Naive B cell (primary cell): ENCODE data around the gene PARD6G. TPM values are rescaled to one million over a fixed set of nuclear protein-coding genes. Genes with fewer than 3 reads are reported as not detected.
A peak's percentile ranks its signal among the peaks of the same experiment; 100 is the strongest.

Experiments
- ATAC-seq, 2 donors: fragments of 150-1000 bp; cut with Tn5 transposase; 2 replicates each; pipeline ENCODE4 v1.10.0; 2021; ENCODE audit warnings: low read depth in 2 of 2, mild to moderate bottlenecking in 2 of 2, moderate library complexity in 2 of 2
- DNase-seq: peaks from one replicate; pipeline ENCODE4 v3.0.0; 2022
- H3K27ac Mint-ChIP-seq, 6 donors: one replicate each; pipeline ENCODE4 v1.8.0; 2020 to 2022; ENCODE audit warnings: mild to moderate bottlenecking in 6 of 6, mixed read lengths in 6 of 6, moderate library complexity in 5 of 6, inconsistent platforms in 2 of 6
- H3K27me3 Mint-ChIP-seq, 3 donors: one replicate each; pipeline ENCODE4 v1.8.0; 2021 to 2022; ENCODE audit warnings: mixed read lengths in 3 of 3, mild to moderate bottlenecking in 1 of 3
- H3K36me3 Mint-ChIP-seq, 2 donors: one replicate each; pipeline ENCODE4 v1.8.0; 2020 to 2022; ENCODE audit warnings: mixed read lengths in 2 of 2, inconsistent platforms in 1 of 2, mild to moderate bottlenecking in 1 of 2
- H3K4me1 Mint-ChIP-seq, 3 donors: one replicate each; pipeline ENCODE4 v1.8.0; 2020 to 2022; ENCODE audit warnings: mixed read lengths in 3 of 3, inconsistent platforms in 1 of 3, mild to moderate bottlenecking in 1 of 3, moderate library complexity in 1 of 3
- H3K4me3 Mint-ChIP-seq, 8 donors: one replicate each; pipeline ENCODE4 v1.8.0; 2020 to 2022; ENCODE audit warnings: mild to moderate bottlenecking in 8 of 8, mixed read lengths in 8 of 8, moderate library complexity in 8 of 8, inconsistent platforms in 2 of 8
- H3K9me3 Mint-ChIP-seq, 7 donors: one replicate each; pipeline ENCODE4 v1.8.0; 2020 to 2022; ENCODE audit warnings: mixed read lengths in 7 of 7, mild to moderate bottlenecking in 5 of 7, inconsistent platforms in 2 of 7, moderate library complexity in 1 of 7
- polyA plus RNA-seq, 6 donors: library from polyadenylated mRNA; unstranded; fragments of 300-500 nt; fragmentation: Illumina TruSeq; gene quantifications; one replicate each; pipeline ENCODE4 v1.2.3, GENCODE V29; 2021; ENCODE audit warnings: low read depth in 6 of 6

Gene PARD6G
- polyA plus RNA-seq, 6 donors from 2014 or later, result not detected

DNA sequence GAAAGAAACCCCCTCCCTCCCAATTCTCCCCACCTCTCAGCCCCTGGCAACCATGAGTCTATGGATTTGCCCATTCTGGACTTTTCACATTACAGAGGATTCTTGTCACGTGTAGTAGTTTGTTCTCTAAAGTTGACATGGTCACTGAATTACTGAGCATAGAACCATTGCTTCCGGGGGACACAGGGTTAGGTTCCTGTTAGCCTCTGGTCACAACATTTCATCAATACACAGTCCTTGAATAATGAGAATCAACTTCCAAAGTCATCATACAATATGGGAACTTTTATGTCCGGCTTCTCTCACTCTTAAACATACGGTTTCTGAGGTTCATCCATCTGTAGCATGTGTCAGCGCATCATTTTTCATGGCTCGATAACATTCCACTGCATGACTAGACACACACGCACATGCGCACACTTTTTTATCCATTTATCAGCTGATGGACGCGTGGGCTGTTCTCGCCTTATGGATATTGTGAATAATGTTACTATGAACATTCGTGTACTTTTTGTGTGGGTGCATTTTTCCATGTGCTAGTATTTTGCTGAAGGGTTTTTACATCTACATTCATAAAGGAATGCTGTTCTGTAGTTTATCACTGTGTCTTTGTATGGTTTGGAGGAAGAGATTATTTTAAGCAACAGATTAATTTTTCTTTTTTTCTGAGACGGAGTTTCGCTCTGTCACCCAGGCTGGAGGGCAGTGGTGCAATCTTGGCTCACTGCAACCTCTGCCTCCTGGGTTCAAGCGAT, 48.1 kb downstream of the PARD6G start:
- Mint-ChIP-seq H3K27ac (no peak overlapping the region), H3K4me1 (no peaks in the 10 kb centered on the region), H3K27me3 (peaks cover 18 to 52% (median 42%) of the 10 kb centered on the region in 3 donors), H3K4me3 (no peak overlapping the region), H3K36me3 (no peaks in the 10 kb centered on the region), H3K9me3 (peaks cover 0 to 1% (median 0%) of the 10 kb centered on the region in 7 donors)
- no peak for ATAC-seq
- DNase-seq, result no peak

DNA sequence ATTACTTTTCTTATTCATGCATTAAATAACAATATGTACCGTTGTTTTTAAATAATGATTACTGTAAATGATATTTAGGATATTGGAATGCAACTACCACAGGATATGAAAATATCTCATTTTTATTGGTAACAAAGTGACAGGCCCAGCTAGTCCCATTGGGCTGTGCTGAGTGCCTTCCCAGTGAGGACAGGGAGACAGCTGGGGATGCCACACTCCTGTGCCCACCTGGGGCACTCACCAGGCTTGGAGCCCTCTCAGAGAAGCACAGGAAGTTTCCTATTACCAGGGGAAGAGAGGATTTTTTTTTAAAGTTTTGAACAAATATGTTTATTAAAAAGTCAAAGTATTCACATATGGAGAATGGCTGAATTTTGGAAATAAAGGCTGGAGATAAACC, 48.9 kb downstream of the PARD6G start:
- Mint-ChIP-seq H3K4me3 (no peak overlapping the region), H3K27me3 (peaks cover 18 to 48% (median 42%) of the 10 kb centered on the region in 3 donors), H3K9me3 (peaks cover 0 to 1% (median 0%) of the 10 kb centered on the region in 7 donors), H3K36me3 (no peaks in the 10 kb centered on the region), H3K4me1 (no peaks in the 10 kb centered on the region), H3K27ac (no peak overlapping the region)
- no peak for DNase-seq
- no peak for ATAC-seq

DNA sequence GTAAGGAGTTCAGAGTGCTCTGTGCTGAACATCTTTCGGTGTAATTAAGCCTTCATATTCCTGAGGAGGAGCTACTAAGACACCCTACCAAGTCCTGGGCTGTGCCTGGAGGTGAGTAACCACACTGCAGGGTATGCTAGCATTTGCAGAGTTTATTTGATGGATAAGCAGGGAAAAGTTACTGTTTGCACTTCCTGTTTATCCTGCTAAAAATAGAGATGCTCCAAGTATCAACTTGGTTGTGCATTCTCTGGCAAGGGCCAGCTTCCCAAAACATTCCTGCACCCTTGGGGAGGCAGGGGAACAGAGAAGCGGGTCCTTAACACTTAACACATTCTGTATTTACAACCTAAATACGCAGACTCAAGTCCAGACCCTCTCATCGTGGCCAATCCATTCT, 49.8 kb downstream of the PARD6G start:
- Mint-ChIP-seq H3K4me1 (no peaks in the 10 kb centered on the region), H3K27ac (no peak overlapping the region), H3K36me3 (no peaks in the 10 kb centered on the region), H3K27me3 (peaks cover 18 to 40% (median 35%) of the 10 kb centered on the region in 3 donors), H3K9me3 (peaks cover 0 to 1% (median 0%) of the 10 kb centered on the region in 7 donors), H3K4me3 (no peak overlapping the region)
- ATAC-seq (no peak), DNase-seq (no peak)

DNA sequence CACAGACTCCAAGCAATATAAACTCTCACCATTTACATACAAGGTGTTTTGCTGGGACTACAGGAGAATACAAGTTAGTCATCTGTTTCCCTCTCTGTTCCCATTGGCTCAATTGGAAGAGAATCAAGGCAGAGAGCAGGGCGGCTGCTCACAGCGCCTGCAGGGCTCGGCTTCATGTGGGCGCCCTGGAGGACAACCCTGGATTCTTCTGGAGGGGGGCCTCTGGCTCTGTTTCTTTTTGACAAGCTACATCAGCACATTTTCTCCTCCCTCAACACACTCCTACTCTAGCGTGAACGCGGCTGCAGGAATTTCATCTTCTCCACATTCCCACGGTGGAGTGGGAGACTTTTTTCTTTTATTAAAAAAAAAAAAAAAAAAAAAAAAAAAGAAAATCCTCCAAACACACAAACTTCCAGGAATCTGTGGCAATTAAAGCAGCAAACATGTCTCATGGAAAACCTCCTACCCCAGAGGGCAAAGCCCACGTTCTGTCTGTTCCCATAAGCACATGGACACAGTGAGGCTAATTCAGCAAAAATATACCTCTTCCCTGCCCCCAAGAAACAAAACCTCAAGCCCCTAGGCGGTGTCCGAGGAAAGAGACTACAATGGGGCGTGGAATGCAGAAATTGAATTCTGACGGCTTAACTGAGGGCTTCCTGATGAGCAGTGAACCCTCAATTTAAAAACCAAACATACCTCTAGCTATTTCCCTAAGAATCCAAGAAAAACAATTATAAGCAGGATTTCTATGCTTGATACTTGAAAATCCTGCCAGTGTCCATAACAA, 50.6 kb downstream of the PARD6G start:
- no peaks in the 10 kb centered on the region for H3K4me1 Mint-ChIP-seq
- H3K36me3 Mint-ChIP-seq, result no peaks in the 10 kb centered on the region

DNA sequence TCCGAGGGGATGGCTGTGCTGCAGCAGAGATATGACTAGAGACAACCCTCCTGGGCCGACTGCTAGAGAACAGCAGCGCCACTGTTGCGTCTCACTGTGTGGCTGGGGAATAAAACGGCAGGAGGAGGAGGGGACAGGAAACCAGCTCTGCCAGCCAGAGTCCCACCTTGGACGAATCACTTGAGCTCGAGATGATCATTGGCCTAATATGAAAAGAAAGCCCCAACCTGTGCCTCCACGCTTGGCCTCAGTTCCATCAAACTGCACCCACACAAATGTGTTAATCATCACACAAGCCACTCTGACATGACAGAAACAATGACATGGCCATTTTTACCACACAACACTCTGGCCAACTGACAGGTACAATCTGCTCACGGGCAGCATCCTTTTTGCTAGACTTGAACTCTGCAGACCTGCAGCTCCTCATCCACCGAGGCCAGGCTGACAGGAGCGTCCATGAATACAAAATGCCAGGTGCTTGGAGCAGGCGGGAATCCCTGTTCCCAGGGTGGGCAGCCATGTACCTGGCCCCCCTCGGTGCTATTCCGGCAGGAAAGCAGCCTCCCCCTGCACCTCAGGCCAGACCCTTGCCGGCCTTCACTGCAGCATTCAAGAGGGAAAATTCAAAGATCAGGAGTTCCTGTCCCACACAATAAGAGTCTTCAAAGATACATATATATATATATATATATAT, 52.3 kb downstream of the PARD6G start:
- DNase-seq, result no peak
- Mint-ChIP-seq H3K4me3 (no peak overlapping the region), H3K4me1 (no peaks in the 10 kb centered on the region), H3K27me3 (peaks cover 18 to 39% (median 37%) of the 10 kb centered on the region in 3 donors), H3K27ac (no peak overlapping the region), H3K9me3 (peaks cover 0 to 1% (median 0%) of the 10 kb centered on the region in 7 donors), H3K36me3 (no peaks in the 10 kb centered on the region)
- no peak for ATAC-seq

More for the DNA sequence above, 50.6 kb downstream of the PARD6G start:
- no peak overlapping the region for H3K4me3 Mint-ChIP-seq
- no peak overlapping the region for H3K27ac Mint-ChIP-seq
- H3K9me3 Mint-ChIP-seq, result peaks cover 0 to 1% (median 0%) of the 10 kb centered on the region in 7 donors
- peaks cover 18 to 48% (median 40%) of the 10 kb centered on the region in 3 donors for H3K27me3 Mint-ChIP-seq
- DNase-seq, result no peak
- no peak for ATAC-seq

DNA sequence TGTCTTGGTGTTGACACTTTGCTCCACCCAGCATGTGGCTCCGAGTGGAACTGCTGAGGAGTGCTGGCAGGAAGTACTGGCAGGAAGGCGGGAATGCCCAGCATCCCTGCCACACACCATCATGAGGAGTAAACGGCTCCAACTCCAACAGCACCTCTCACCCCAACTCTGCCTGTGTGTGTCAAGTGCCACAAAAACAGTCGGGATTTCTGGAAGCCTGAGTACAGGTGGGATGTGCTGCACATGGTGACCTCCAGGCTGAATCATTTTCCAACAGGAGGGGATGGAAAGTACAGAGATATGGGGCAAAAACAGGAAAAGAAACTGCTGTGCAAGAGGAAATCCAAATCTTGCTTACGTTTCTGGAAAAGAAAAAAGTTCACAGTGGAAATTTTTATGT, 53.6 kb downstream of the PARD6G start:
- H3K27ac Mint-ChIP-seq, result no peak overlapping the region
- no peak overlapping the region for H3K4me3 Mint-ChIP-seq
- DNase-seq, result no peak
- no peaks in the 10 kb centered on the region for H3K36me3 Mint-ChIP-seq
- peaks cover 10 to 32% (median 31%) of the 10 kb centered on the region in 3 donors for H3K27me3 Mint-ChIP-seq
- H3K4me1 Mint-ChIP-seq, result no peaks in the 10 kb centered on the region
- no peak for ATAC-seq
- H3K9me3 Mint-ChIP-seq, result peaks cover 0 to 1% (median 0%) of the 10 kb centered on the region in 7 donors

DNA sequence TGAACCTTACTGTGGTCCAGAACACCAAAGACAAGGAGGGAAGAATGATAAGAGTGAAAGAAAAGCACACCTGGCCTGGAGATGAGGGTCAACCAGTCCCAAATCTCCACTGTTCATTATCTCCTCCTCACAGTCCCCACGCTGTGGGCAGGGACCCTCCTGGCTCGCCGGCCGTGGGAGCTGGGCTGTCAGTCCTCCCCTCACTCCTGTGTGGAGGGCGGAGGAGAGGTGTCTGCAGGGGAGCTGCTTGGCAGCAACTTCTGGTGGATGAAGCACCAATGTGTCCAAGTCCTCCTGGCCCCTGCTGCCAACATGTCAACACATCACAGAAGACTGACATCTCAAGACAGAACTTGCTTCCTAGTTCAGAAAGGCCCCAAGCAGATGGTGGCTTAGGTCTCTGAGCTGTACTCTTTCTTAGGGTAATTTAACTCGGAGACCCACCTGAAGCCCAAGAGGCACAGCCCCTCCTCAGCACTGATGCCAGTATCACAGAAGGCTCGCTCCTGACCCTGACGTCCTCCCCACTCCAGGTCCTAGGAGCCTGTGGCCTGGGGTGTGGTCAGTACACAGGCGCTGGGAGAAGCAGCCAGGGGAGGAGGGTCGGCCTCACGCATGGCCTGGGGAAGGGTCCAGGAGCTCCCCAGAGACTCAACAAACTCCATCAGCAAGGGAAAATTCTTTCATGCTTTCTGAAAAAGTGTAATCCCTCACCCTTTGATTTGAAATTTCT, 54.5 kb downstream of the PARD6G start:
- no peak for ATAC-seq
- H3K4me3 Mint-ChIP-seq, result no peak overlapping the region
- peaks cover 10 to 32% (median 31%) of the 10 kb centered on the region in 3 donors for H3K27me3 Mint-ChIP-seq
- DNase-seq, result no peak
- no peaks in the 10 kb centered on the region for H3K4me1 Mint-ChIP-seq
- no peaks in the 10 kb centered on the region for H3K36me3 Mint-ChIP-seq
- H3K9me3 Mint-ChIP-seq, result peaks cover 0 to 1% (median 0%) of the 10 kb centered on the region in 7 donors
- H3K27ac Mint-ChIP-seq, result no peak overlapping the region

DNA sequence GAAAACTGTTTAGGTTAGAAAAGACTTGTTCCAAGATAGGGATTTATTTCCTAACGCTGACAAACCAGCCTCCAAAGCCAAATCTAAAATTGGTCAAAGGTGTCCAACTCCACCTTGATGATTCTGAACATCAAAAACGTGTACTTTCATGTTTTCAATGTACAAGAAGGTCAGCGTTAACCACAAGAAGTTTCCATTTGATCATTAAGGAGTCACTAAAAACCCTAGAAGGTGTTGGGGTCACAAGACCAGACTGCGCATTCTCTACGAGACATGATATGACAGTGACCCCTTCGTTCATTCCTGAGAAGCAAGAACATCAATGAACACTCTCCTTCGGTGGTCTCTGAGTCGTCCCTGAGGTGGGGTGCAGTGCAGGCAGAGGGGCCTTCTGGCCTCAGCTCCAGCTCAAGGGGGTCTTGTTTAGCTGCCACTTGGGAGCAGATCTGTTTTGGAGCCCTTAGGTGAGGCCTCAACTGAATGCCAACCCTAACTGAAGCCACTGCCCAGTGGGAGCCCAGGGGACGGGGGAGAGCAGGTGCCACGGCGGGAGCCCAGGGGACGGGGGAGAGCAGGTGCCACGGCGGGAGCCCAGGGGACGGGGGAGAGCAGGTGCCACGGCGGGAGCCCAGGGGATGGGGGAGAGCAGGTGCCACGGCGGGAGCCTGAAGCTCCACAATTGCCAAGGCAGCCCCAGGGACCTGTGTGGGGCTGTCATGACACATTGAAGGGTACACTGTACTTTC, 55.2 kb downstream of the PARD6G start:
- H3K9me3 Mint-ChIP-seq, result peaks cover 0 to 1% (median 0%) of the 10 kb centered on the region in 7 donors
- ATAC-seq (no peak), DNase-seq (no peak)
- H3K27me3 Mint-ChIP-seq, result peaks cover 10 to 28% (median 27%) of the 10 kb centered on the region in 3 donors
- H3K4me1 Mint-ChIP-seq, result no peaks in the 10 kb centered on the region
- H3K27ac Mint-ChIP-seq, result no peak overlapping the region
- no peak overlapping the region for H3K4me3 Mint-ChIP-seq
- H3K36me3 Mint-ChIP-seq, result no peaks in the 10 kb centered on the region

DNA sequence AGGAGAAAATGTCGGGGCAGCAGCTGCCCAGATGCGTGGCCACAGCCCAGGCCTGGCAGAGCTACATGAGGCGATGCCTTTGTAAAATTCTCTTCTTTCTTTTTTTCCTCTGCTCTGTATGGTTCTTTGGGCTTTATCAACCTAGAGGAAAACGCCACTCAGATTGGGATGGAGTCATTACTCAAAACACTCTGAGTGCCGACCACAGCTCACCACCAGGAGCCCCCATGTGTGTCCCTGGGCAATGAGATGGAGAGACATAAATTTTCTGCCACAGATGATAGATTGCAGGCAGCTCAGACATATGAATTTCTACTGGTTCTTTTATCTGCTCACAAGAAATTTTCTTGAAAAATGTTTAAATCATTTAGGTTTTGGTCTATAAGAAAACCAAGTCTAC, 56.0 kb downstream of the PARD6G start:
- DNase-seq, result no peak
- Mint-ChIP-seq H3K9me3 (peaks cover 0 to 1% (median 0%) of the 10 kb centered on the region in 7 donors), H3K27me3 (peaks cover 10 to 24% (median 21%) of the 10 kb centered on the region in 3 donors), H3K4me3 (no peak overlapping the region), H3K4me1 (no peaks in the 10 kb centered on the region), H3K27ac (no peak overlapping the region), H3K36me3 (no peaks in the 10 kb centered on the region)
- ATAC-seq, result no peak

DNA sequence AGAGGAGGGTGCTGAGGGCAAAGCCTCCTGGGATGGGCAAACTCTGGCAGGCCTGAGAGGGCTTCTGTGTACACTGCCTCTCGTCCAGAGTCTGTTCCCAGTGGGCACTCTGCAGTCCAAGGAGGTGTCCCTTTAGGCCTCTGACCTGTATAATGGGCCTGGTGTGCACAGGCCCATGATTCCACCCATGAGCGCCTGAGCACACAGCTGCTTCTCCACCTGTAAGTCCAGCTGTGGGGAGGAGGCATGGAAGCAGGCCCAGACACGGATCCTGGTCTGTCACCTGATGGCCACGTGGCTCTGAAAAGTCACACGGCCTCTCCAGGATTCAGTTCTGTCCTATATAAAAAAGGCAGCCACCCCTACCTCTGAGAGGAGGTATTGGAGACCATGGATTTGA, 57.0 kb downstream of the PARD6G start:
- H3K4me1 Mint-ChIP-seq, result no peaks in the 10 kb centered on the region
- H3K9me3 Mint-ChIP-seq, result peaks cover 0 to 1% (median 0%) of the 10 kb centered on the region in 7 donors
- H3K27me3 Mint-ChIP-seq, result peaks cover 10 to 24% (median 16%) of the 10 kb centered on the region in 3 donors
- ATAC-seq, result no peak
- no peak overlapping the region for H3K4me3 Mint-ChIP-seq
- no peak for DNase-seq
- no peak overlapping the region for H3K27ac Mint-ChIP-seq
- no peaks in the 10 kb centered on the region for H3K36me3 Mint-ChIP-seq

DNA sequence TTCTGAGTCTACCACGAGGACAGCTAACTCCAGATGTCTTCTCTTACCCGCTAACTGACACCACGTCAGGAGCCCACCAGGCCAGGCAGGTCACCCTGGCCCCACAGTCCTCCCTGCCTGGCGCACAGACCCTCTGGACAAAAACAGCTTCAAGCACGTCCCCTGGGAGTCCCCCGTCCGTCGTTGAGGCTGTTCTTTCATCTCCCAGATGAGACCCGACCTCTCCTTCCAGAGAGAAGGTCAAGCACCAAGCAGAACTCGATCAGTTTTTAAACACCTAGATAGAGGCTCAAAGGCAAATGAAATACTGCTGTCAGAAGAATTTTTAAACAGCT, 57.8 kb downstream of the PARD6G start:
- no peaks in the 10 kb centered on the region for H3K9me3 Mint-ChIP-seq
- ATAC-seq (no peak), DNase-seq (no peak)
- H3K27ac Mint-ChIP-seq, result peak overlapping the region in 1 of 6 donors; percentile 26
- H3K4me1 Mint-ChIP-seq, result no peaks in the 10 kb centered on the region
- H3K27me3 Mint-ChIP-seq, result peaks cover 3 to 16% (median 11%) of the 10 kb centered on the region in 3 donors
- no peaks in the 10 kb centered on the region for H3K36me3 Mint-ChIP-seq
- no peak overlapping the region for H3K4me3 Mint-ChIP-seq

DNA sequence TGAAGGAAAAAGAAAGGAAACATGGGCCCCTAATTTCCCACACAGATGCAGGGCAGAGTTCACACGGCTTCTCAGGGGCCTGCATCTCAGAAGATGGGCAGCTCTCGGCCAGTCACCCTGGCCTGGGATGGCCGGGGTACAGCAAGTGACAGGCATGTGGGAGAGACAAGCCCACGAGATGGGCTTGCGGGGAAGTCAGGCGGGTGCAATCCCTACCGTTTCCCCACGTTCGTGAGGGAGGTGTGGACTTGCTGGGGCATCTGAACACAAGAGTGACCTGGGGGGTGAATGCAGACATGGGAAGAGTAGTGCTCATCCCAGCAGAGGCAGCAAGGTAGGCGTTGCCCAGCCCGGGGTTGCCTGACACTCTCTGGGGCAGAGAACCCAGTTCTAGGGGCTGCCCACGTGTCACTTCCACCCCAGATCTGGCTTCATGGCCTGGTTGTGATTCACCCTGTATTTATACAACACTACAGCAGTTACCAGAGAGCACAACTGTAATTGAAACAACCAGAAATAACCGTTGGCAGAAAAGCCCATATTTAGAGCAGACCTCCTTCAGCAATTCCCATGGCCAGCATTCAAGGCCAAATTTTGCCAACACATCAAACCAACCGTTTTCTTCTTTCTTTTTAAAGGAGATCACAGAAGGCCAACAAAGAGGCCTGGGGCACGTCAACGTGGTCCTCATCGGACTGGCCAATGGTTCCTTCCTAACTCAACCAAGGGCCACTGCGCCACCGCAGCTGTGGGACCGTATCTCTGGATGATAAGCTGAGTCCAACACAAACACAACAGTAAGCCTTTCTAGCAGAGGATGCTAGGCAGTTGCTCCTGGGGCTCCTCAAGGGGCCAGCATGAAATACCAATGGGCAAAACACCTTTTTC, 58.4 kb downstream of the PARD6G start:
- Mint-ChIP-seq H3K9me3 (no peaks in the 10 kb centered on the region), H3K4me3 (no peak overlapping the region), H3K36me3 (no peaks in the 10 kb centered on the region), H3K27me3 (peaks cover 0 to 18% (median 11%) of the 10 kb centered on the region in 3 donors), H3K27ac (peak overlapping the region in 1 of 6 donors; percentile 50), H3K4me1 (no peaks in the 10 kb centered on the region)
- DNase-seq, result no peak
- ATAC-seq, result no peak
